Suprapubic skin (tissue), 3 donors: ENCODE data around the gene MYO16.

ENCODE experiments used
- CTCF ChIP-seq, 2 donors: fragments of 200-600 bp in 1 of 2; fragments of 450-650 bp in 1 of 2; sonication (generic) in 1 of 2; IDR thresholded peaks; one replicate each; pipeline ENCODE4 v1.5.1; 2016 to 2019; ENCODE audit warnings: antibody characterized with exemption in 2 of 2, mild to moderate bottlenecking in 1 of 2, moderate library complexity in 1 of 2
- POLR2AphosphoS5 ChIP-seq, 3 donors: sonication (generic); formaldehyde crosslinking; IDR thresholded peaks; one replicate each; pipeline ENCODE4 v1.6.1; 2017; ENCODE audit warnings: antibody characterized with exemption in 3 of 3

GRCh38 chr13:108960006-108960405 lies 330.6 kb downstream of the MYO16 start:
- TF ChIP-seq POLR2AphosphoS5 (IDR thresholded peaks at IDR 0.05) (no peak), CTCF (IDR thresholded peaks at IDR 0.05) (no peak)
